GM18526 (cell line): Measurements from ENCODE around the gene GPATCH4.

Experiments used
- POLR2A ChIP-seq: IDR thresholded peaks from 3 replicates; pipeline ENCODE4 v1.6.1; 2011; ENCODE audit not compliant: insufficient read length; ENCODE audit errors: extremely low read depth

Gene GPATCH4

DNA sequence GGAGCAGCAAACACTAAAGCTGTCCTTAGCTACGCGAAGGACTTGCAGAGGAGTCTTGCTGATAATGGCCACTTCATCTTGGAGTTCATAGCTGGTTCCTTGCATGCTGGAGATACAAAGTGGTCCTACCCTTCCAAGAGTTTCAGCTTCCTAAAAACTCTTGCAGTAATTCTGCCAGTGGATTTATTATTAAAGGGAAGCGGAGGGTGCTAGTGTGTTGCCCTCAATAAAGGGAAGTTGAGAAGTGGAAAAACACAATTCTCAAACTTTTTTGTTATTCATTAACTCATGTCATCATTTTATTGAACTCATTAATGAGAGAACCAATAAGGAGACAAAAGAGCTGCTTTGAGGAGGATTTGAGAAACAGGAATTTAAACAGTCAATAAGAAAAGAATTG lies 11.4 kb upstream of the GPATCH4 start:
- TF ChIP-seq POLR2A: no peak

DNA sequence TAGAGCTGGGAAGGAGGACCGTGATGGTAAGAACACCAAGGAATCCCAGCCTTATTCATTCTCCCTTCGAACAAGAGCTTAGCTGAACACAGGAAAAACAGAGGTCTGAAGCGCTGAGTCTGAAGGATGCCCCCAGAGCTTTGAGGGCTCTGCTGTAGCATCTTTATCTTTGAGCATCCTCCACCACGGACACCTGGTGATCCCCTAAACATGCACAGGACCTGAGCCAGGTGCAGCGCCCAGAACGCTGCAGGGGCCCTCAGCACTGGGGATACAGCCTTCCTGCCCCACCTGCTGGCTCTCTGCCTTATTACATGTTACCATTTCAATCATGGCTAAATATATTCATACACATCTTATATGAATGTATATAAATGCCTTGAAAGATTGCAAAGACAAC lies 7.7 kb upstream of the GPATCH4 start:
- TF ChIP-seq POLR2A: no peak

DNA sequence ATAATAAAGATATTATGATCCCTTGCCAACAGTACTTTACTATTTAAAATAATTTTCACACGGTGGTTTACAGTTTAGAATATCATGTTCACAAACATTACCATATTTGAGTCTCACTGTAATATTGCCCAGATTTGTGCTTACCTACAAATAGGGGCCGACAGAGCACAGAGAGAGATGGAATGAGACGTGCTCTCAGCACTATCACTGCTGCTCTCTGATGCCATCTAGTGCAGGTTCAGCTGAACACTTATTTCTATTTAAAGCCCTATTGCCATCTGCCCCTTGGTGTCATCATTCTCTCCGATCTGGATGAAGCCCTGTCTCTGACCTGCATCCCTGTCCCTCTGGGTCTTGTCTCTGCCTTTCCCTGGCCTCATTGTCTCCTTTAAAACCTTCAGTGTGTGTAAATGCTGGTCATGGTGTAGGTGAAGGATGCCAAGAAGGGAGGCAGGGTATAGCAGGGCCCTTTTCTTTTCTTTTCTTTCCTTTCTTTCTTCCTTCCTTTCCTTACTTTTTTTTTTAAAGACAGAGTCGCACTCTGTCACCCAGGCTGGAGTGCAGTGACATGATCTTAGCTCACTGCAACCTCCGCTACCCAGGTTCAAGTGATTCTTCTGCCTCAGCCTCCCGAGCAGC lies 6.9 kb upstream of the GPATCH4 start:
- no peak for TF ChIP-seq POLR2A

DNA sequence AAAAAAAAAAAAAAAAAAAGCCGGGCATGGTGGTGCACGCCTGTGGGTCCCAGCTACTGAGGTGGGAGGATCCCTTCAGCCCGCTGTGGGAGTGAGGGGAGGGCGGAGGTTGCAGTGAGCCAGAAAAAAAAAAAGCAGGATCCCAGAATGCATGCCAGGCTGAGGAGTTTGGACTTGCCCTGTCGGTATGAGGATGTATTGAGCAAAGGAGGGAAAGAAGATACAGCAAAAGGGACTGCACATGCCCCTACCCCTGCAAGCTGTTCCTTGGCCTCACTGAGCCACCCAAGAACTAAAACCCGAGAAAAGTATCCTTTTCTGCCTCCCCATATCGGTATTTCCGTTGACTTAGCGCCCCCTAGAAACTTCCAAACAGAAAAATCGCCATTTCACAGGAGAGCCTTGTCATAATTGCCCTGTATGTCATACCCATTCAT lies 1.3 kb upstream of the GPATCH4 start:
- no peak for TF ChIP-seq POLR2A

DNA sequence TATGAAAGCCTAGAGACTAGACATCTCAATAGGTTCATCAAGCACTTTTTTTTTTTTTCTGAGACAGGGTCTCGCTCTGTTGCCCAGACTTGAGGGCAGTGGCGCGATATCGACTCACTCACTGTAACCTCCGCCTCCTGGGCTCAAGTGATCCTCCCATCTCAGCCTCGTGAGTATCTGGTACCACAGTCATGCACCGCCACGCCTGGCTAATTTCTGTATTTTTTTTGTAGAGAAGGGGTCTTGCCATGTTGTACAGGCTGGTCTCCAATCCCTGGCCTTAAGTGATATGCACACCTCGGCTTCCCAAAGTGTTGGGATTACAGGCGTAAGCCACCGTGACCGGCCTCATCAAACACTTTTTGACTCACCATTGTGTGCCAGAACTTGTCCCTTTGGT lies 613 bp upstream of the GPATCH4 start:
- no peak for TF ChIP-seq POLR2A

DNA sequence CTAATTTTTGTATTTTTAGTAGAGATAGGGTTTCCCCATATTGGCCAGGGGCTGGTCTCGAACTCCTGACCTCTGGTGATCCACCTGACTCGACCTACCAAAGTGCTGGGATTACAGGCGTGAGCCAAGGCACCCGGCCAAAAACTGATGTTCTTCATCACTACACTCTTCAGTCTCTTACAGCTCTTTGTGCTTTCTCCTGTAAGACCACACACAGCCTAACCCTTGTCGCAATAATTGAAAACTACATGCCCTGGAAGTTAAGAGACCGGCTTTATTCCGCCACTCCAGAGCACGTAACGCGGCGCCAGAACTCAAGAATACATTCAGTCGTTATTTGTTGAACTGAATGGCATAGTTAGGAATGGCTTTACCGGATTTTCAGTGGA lies 552 bp downstream of the GPATCH4 start:
- TF ChIP-seq POLR2A: no peak

DNA sequence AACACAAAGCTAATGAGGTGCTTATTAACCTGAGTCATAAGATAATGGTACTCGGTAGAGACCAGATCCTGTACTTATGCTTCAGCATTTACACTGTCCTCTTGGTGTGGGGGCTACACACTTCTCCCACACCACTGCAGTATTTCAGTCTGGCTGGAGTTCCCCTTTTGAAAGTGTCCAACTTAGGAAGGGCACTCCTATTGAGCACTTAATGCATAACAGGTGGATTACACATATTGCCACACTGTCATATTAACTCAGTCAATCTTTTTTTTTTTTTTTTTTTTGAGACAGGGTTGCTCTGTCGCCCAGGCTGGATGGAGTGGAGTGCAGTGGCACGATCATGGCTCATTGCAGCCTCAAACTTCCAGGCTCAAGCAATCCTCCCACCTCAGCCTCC lies 1.5 kb downstream of the GPATCH4 start:
- TF ChIP-seq POLR2A: no peak

DNA sequence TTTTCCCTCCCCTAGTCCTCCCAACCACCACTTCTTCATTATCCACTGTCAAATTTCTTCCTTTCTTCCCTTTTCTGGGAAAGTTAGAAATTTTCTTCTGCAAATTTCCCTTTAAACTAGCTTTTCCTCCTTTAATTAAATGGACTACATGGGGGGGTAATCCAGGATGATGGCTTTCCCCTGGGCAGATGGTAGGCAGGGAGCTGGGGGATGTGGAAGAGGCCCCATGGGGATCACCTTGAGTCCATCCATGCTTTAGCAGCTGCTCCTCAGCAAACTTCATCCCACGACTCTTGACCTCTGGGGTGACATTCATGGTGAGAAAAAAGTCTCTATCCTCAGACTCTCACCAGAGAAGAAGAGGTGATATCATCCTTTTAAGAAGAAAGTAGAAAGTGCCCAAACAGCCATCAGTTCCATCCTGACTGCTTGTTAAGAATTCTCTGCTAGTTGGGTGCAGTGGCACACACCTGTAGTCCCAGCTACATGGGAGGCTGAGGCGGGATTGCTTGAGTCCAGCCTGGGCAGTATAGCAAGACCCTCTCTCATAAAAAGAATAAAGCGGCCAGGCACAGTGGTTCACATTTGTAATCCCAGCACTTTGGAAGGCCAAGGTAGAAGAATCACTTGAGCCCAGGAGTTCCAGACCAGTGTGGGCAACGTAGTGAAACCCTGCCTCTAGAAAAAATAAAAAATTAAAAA lies 2.4 kb downstream of the GPATCH4 start:
- TF ChIP-seq POLR2A: no peak

DNA sequence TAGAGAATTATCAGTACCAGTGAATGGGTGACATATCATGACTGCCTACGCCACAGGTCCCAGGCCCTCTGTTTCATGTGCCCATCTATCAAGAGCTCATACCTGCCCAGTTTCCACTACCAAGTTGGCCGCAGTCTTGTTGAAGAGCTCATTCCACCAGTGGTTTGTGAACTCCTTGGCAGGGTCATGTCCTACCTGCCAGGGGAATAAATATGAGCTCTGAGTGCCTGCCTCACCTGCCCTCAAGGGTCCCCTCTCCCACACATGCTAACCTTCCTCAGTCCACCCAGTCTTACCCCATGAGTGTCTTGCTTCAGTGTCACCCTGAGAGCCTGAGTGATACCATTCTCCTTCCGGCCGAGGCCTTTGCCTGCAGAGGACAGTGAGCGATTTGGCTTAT lies 3.2 kb downstream of the GPATCH4 start:
- no peak for TF ChIP-seq POLR2A

DNA sequence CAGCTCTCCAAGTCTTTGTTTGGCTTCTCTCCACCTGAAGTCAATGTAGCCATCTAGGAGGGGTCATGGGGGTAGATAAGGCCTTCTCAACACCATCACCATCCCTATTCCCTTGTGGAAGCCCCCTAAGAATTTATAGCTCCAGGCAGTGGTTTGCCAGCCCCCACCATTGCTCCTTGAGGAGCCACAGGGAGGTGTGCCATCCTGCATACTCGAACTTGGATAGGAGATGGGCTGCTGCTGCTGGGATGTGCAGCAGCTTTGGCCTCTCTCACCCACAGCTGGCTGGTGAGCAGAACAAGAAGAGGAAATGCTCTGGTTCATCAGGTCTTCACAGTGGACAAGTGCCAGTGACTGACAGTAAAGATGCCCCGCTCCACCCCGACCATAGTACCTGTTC lies 4.9 kb downstream of the GPATCH4 start:
- TF ChIP-seq POLR2A: no peak

DNA sequence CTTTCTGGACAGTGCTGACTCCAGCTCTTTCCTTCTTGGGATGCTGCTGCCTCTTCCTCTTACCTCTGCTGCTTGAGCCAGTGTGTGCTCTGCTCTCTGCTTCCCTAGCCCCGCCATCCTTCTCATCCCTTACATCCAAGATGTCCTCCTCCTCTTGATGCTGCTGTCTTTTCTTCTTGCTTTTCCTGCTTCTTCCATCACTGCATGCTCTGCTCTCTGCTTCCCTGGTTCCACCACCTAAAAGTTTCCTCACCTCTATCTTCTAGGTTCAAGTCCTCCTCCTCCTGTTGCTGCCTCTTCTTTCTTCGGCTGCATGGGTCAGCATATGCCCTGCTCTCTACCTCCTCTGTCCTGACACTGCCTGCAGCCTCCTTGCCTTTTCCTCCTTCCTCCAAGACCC lies 6.3 kb downstream of the GPATCH4 start:
- no peak for TF ChIP-seq POLR2A

DNA sequence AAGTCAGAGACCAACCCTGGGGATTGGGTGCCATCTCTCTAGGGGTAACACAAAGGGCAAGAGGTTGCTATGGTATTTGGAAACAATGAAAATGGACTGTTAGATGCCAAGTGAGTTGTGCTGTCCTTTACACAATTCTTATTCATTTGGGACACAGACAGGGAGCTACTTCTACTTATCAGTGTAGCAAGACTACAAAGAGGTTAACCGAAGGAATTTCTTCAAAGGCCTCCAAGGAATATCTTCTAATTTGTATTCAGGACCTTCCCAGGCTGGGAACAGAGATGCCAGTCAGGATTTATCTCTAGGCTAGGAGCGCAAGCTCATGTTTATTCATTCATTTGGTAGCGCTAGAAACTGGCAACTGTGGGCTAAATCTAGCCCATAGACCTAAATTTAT lies 7.1 kb downstream of the GPATCH4 start:
- TF ChIP-seq POLR2A: no peak

DNA sequence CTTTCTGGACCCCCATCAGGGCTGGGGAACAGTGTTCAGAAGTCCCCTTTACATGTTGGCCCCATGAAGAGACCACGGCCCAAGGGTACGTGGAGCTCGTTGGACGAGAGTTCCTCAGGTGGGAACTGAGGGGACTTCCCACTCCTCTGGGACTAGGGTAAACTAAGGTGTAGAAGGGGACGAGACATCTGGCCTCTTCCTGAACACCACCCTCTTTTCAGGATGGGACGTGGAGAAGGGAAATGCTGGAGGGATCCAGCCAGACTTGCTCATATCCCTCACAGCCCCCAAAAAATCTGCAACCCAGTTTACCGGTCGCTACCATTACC lies 7.7 kb downstream of the GPATCH4 start:
- TF ChIP-seq POLR2A: no peak

DNA sequence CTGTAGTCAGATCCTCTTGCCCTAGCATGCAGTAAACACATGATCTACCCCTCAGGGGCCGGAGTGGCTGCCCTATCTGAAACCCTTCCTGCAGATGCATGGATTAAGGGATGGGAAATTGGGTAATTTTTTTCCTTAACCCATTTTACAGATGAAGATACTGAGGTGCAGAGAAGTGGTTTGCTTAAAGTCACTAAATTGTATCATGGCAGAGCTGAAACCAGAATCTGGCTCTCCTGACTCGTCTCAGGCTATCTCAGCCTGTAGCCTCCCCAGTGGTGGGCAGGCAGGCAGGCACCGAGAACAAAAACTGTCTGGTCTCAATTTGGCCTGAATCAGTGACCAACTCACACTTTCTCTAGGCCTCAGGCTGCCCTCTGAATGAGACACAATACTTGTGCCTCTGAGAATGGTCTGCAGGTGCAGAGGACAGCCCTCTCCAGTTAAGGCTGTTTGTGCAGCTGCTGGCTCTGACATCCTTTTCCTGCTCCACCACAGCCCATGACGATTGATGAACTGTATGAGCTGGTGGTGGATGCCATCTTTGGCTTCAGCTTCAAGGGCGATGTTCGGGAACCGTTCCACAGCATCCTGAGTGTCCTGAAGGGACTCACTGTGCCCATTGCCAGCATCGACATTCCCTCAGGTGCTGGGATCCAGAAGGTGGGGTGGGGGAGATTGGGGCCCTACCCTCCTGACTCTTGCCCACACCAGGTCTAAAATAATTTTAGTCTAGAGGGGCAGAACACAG lies 8.2 kb downstream of the GPATCH4 start:
- TF ChIP-seq POLR2A: no peak

DNA sequence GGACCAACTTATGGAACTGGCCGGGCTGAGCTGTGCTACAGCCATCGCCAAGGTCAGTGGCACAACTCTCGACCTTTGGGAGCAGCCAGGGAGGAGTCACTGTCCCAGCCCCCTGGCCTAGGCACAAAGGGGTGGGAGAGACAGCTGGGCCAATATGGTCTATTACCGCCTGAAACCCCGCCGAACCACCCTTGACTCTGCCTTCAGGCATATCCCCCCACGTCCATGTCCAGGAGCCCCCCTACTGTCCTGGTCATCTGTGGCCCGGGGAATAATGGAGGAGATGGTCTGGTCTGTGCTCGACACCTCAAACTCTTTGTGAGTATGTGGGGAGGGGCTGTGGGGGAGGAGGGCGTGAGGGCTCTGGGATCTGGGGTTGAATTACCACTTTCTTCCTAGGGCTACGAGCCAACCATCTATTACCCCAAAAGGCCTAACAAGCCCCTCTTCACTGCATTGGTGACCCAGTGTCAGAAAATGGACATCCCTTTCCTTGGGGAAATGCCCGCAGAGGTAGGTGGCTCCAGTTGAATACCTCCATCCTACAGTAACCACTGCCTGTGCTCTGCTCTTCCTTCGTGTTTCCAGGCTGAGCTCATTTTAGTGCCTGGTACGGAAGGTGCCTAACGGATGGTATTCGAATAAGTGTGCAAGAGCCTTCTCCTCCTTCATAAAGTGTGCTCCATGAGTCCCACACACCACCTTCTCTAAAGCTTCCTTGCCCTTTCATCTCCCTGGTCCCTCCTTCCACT lies 8.9 kb downstream of the GPATCH4 start:
- TF ChIP-seq POLR2A: no peak
